ENCODE results near the gene TLR7.

DNA sequence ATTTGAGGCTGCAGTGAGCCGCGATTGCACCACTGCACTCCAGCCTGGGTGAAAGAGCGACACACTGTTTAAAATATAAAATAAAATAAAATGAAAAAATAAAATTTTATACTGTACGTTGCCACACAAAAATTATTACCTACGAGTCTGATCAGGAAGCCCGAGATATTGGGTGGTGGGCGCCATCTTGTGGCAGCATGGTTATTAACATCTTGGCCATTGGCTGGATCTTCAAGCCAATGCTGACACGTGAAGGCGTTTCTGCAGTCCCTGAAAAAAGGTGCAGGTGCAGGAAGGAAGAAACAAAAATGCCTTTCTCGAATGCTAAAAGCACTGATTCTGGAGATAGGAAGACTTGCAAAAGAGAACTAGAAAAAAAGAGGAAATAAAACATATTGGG, 34.6 kb downstream of the TLR7 start:
- TF ChIP-seq POLR2A (IDR thresholded peaks at IDR 0.05), result no peak
- TF ChIP-seq, protein P1, sequence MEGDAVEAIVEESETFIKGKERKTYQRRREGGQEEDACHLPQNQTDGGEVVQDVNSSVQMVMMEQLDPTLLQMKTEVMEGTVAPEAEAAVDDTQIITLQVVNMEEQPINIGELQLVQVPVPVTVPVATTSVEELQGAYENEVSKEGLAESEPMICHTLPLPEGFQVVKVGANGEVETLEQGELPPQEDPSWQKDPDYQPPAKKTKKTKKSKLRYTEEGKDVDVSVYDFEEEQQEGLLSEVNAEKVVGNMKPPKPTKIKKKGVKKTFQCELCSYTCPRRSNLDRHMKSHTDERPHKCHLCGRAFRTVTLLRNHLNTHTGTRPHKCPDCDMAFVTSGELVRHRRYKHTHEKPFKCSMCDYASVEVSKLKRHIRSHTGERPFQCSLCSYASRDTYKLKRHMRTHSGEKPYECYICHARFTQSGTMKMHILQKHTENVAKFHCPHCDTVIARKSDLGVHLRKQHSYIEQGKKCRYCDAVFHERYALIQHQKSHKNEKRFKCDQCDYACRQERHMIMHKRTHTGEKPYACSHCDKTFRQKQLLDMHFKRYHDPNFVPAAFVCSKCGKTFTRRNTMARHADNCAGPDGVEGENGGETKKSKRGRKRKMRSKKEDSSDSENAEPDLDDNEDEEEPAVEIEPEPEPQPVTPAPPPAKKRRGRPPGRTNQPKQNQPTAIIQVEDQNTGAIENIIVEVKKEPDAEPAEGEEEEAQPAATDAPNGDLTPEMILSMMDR (IDR thresholded peaks at IDR 0.05), result no peak

Data from lower leg skin (tissue), 3 donors.